Tibial nerve (tissue), 4 donors: Measurements from ENCODE around the gene C9orf50. TPM values are rescaled to one million over a fixed set of nuclear protein-coding genes. Genes with fewer than 3 reads are reported as not detected.
A peak's percentile ranks its signal among the peaks of the same experiment; 100 is the strongest.

Source experiments
- DNase-seq, 2 donors: peaks; one replicate each; pipeline ENCODE4 v3.0.0-alpha.2; 2019; ENCODE audit warnings: low spot score in 2 of 2
- H3K27ac ChIP-seq, 4 donors: fragments of 200-600 bp; sonication (generic) in 3 of 4; one replicate each; pipeline ENCODE4 v1.5.1; 2017 to 2019; ENCODE audit warnings: mild to moderate bottlenecking in 1 of 4
- H3K27me3 ChIP-seq, 2 donors: fragments of 200-600 bp; sonication (generic) in 1 of 2; one replicate each; pipeline versions ENCODE4 v1.5.1 to v1.6.0; 2017 to 2019
- H3K36me3 ChIP-seq, 3 donors: fragments of 200-600 bp; sonication (generic); one replicate each; pipeline ENCODE4 v1.5.1; 2018 to 2019
- H3K4me1 ChIP-seq, 4 donors: fragments of 200-600 bp; sonication (generic) in 3 of 4; one replicate each; pipeline ENCODE4 v1.5.1; 2017 to 2019
- H3K4me3 ChIP-seq, 4 donors: fragments of 200-600 bp; sonication (generic) in 3 of 4; one replicate each; pipeline ENCODE4 v1.5.1; 2017 to 2019; ENCODE audit warnings: mild to moderate bottlenecking in 1 of 4, moderate library complexity in 1 of 4
- H3K9me3 ChIP-seq, 4 donors: fragments of 200-600 bp; sonication (generic) in 3 of 4; one replicate each; pipeline ENCODE4 v1.5.1; 2017 to 2019
- EP300 ChIP-seq, 2 donors: sonication (generic); formaldehyde crosslinking; IDR thresholded peaks; one replicate each; pipeline ENCODE4 v1.6.1; 2017; ENCODE audit warnings: antibody characterized with exemption in 2 of 2, mild to moderate bottlenecking in 1 of 2
- POLR2A ChIP-seq, 2 donors: fragments of 450-650 bp; IDR thresholded peaks; one replicate each; pipeline ENCODE4 v1.6.1; 2017; ENCODE audit warnings: antibody characterized with exemption in 2 of 2, mild to moderate bottlenecking in 2 of 2, moderate library complexity in 2 of 2
- WGBS, 2 donors: methylation state at CpG; one replicate each; pipeline ENCODE4 v1.1.5; 2018; 5-methylcytosine and 5-hydroxymethylcytosine counted together
- total RNA-seq, 4 donors: library from RNA; depleted of rRNA; stranded (reverse); fragments of >200 nt; gene quantifications; one replicate each; pipeline ENCODE4 v1.1.0, GENCODE V29; 2016
- TF ChIP-seq, protein P1 (sequence below), 5 experiments: fragments of 200-600 bp in 3 of 5; fragments of 450-650 bp in 2 of 5; sonication (generic) in 3 of 5; IDR thresholded peaks; one replicate each; pipeline ENCODE4 v1.5.1; 2016 to 2019; ENCODE audit warnings: antibody characterized with exemption in 5 of 5, mild to moderate bottlenecking in 3 of 5, moderate library complexity in 2 of 5

C9orf50 gene
- total RNA-seq, 4 donors from 2014 or later, result 0.90 to 1.7 (median 1.3) TPM

DNA sequence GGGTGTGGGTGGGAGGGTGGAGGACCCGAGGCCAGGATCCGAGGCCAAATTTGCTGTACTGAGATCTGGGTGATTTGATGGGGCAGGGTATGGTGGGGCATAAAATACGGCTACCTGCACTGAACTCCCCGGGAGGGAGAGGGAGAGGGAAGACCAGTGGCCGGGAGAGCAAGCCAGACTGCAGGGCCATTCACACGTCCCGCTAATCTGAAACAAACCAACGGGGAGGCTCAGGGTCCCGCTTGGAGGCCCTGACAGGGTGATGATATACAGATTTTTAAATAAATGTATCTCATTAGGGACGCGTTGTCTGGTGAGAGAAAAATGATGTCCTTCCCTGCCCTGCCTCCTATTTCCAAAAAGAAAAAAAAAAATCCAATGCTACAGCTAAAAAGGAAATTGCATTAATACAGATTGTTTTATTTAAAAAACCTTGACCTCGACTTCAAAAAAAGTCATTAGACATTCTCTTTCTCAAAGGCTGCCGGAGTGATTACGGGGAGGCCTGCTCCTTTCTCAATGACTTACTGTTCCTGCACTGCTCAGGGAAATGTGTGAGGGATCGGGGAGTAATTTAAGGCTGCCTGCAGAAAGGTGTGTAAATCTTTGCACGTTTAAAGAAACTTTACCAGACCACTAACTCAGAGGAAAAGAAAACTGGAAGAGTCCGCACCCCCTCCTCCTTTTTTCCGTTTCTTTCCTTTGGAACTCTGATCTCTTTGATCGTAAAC, 33.1 kb upstream of the C9orf50 start:
- no peaks in the 10 kb centered on the region for H3K27me3 ChIP-seq
- H3K9me3 ChIP-seq, result no peaks in the 10 kb centered on the region
- no peak for DNase-seq
- no peak overlapping the region for H3K4me3 ChIP-seq
- peak overlapping the region in 1 of 4 donors; percentile 12 for H3K27ac ChIP-seq
- 39 to 47% methylated on average over 19 of the region's 19 CpGs for WGBS, 2 donors
- peaks cover 0 to 17% (median 0%) of the 10 kb centered on the region in 4 donors for H3K4me1 ChIP-seq
- no peak for TF ChIP-seq EP300 (IDR thresholded peaks at IDR 0.05)
- TF ChIP-seq, protein P1, sequence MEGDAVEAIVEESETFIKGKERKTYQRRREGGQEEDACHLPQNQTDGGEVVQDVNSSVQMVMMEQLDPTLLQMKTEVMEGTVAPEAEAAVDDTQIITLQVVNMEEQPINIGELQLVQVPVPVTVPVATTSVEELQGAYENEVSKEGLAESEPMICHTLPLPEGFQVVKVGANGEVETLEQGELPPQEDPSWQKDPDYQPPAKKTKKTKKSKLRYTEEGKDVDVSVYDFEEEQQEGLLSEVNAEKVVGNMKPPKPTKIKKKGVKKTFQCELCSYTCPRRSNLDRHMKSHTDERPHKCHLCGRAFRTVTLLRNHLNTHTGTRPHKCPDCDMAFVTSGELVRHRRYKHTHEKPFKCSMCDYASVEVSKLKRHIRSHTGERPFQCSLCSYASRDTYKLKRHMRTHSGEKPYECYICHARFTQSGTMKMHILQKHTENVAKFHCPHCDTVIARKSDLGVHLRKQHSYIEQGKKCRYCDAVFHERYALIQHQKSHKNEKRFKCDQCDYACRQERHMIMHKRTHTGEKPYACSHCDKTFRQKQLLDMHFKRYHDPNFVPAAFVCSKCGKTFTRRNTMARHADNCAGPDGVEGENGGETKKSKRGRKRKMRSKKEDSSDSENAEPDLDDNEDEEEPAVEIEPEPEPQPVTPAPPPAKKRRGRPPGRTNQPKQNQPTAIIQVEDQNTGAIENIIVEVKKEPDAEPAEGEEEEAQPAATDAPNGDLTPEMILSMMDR (IDR thresholded peaks at IDR 0.05), result no peak
- TF ChIP-seq POLR2A (IDR thresholded peaks at IDR 0.05), result no peak
- H3K36me3 ChIP-seq, result no peaks in the 10 kb centered on the region

DNA sequence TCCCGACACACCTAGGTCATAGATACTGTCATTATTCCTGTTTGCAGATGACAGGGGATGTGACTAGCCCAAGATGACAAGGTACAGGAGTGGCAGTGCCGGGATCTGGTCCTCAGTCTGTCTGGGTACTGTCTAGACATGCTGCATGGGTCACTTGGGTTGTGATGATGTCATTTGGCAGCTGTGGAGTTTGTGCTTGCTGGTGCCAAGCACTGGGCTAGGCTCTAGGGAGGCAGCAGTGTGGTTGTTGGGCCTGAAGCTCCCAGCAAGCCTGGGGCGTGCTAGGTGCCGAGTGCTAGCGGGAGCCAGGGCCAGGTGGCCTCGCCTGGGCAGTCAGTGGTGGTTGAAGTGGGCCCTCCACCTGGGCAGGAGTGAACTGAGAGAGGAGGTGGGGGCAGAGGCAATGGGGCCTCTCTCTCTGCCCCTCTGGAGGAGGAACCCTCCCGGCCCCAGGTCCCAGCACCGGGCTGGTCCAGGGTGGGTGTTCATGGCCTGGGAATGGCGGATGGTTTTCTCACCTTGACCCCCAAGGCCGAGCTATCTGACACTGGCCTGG, 29.9 kb upstream of the C9orf50 start:
- H3K27ac ChIP-seq, result no peak overlapping the region

DNA sequence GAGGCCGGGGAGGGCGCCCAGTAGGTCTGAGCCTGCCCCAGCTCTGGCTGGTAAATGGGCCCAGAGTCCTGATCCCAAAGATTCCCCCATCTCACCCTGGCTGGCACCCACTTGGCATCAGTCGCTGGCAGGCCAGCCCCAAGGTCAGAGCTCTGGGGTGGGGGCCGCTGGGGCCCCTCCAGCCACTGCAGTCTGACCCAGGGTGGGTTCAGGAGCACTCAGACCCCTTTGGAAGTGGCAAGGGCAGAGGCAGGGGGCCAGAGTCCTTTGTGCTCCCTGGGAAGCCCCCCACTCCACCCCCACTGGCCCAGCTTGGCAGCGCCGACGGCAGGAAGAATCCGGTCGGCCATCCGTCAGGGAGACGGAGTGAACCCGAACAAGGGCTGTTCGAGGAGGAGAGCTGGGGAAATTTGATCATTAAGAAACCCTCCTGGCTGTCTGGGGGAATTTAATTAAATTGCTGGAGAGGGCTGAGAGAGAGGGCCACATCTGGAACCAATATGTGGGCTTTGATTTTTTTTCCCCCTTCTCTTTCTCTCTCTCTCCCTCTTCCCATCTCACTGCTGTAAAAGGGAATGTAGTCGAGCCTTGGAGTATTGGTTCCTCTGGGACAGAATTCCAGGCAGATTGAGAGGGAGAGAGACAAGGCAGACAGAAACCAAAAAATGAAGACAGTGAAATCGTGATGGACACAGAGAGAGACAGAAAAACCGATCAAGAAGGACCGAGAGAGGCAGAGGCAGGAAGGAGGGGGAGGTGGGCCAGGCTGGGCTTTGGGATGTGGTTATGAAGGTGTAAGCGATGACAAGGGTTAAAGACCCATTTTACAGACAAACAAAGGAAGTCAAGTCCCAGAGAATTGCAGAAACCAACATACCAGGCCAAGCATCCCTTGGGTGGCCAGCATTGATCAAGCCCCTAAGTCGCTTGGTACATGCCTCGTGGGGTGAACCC, 29.1 kb upstream of the C9orf50 start:
- no peak for DNase-seq
- H3K27ac ChIP-seq, result peak overlapping the region in 1 of 4 donors; percentile 5
- 48 to 74% methylated on average over 16 to 19 of the region's 20 CpGs for WGBS, 2 donors
- no peak for TF ChIP-seq EP300 (IDR thresholded peaks at IDR 0.05)
- TF ChIP-seq, protein P1 (IDR thresholded peaks at IDR 0.05), result no peak
- H3K36me3 ChIP-seq, result no peaks in the 10 kb centered on the region
- no peaks in the 10 kb centered on the region for H3K9me3 ChIP-seq
- no peaks in the 10 kb centered on the region for H3K27me3 ChIP-seq
- peaks cover 0 to 26% (median 2%) of the 10 kb centered on the region in 4 donors for H3K4me1 ChIP-seq
- no peak overlapping the region for H3K4me3 ChIP-seq

More for the DNA sequence above, 29.9 kb upstream of the C9orf50 start:
- Histone ChIP-seq H3K4me3 (no peak overlapping the region), H3K27me3 (no peaks in the 10 kb centered on the region), H3K9me3 (no peaks in the 10 kb centered on the region), H3K4me1 (peaks cover 0 to 26% (median 2%) of the 10 kb centered on the region in 4 donors), H3K36me3 (no peaks in the 10 kb centered on the region)
- whole genome bisulfite sequencing, 2 donors, result 83 to 87% methylated on average over 10 of the region's 10 CpGs
- no peak for DNase-seq
- no peak for TF ChIP-seq EP300 (IDR thresholded peaks at IDR 0.05)
- TF ChIP-seq, protein P1 (IDR thresholded peaks at IDR 0.05), result no peak
- TF ChIP-seq POLR2A (IDR thresholded peaks at IDR 0.05), result no peak

DNA sequence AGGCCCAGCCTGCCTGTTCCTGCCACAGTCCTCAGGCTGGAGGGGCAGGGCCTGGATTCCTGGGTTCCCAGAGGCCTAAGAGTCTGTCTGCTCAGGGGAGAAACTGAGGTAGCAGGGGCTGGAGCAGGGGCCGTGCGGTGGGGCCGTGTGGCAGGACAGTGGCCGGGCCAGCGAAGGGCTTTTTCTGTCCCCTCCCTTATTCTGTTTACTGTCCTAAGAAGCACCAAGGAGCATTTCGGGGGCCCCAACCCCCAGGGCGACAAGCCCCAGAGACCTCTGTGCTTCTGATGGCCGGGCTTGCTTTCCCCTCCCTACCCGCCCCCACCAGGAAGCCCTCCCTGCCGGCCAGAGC, 27.8 kb upstream of the C9orf50 start:
- Histone ChIP-seq H3K27me3 (no peaks in the 10 kb centered on the region), H3K36me3 (no peaks in the 10 kb centered on the region), H3K4me1 (peaks cover 0 to 13% (median 2%) of the 10 kb centered on the region in 4 donors), H3K27ac (peak overlapping the region in 1 of 4 donors; percentile 8), H3K4me3 (no peak overlapping the region), H3K9me3 (no peaks in the 10 kb centered on the region)
- no peak for TF ChIP-seq POLR2A (IDR thresholded peaks at IDR 0.05)
- no peak for TF ChIP-seq EP300 (IDR thresholded peaks at IDR 0.05)
- TF ChIP-seq, protein P1 (IDR thresholded peaks at IDR 0.05), result no peak
- DNase-seq, result no peak
- WGBS, 2 donors, result 49 to 56% methylated on average over 7 to 8 of the region's 10 CpGs
